Right lobe of liver (tissue), 4 donors: Measurements from ENCODE around the gene HEPHL1.

Experiments used
- CTCF ChIP-seq, 4 donors: fragments of 200-600 bp in 3 of 4; fragments of 450-650 bp in 1 of 4; IDR thresholded peaks; one replicate each; pipeline versions ENCODE4 v1.5.1 to v1.8.0; 2016 to 2022; ENCODE audit warnings: antibody characterized with exemption in 4 of 4, mild to moderate bottlenecking in 2 of 4
- POLR2A ChIP-seq: fragments of 450-650 bp; IDR thresholded peaks from one replicate; pipeline ENCODE4 v1.6.1; 2017; ENCODE audit warnings: antibody characterized with exemption, mild to moderate bottlenecking
- donor health status: DM: no; HTN: no; CAD: no.
- donor health status: DM: no; HTN: no; CAD: no.
- donor health status: DM: no; HTN: yes; CAD: no.

- TF ChIP-seq CTCF (IDR thresholded peaks at IDR 0.05), result no peak
- TF ChIP-seq POLR2A, result no peak
Observed at GRCh38 chr11:94066901-94067429, 45.8 kb downstream of the HEPHL1 start.
